Mucosa of stomach (tissue), 1 donor: Measurements from ENCODE around the gene EGLN1.
"Not testable (repeated sequence)": the region's sequence is repeated elsewhere in the genome, so short reads cannot be mapped to it uniquely, and the experiment has no call there.

Experiments
- H3K27me3 ChIP-seq: one replicate; pipeline ENCODE4 v1.7.0; 2013; ENCODE audit warnings: mild to moderate bottlenecking, low read length; ENCODE audit not compliant: control insufficient read depth, insufficient read depth
- H3K36me3 ChIP-seq: one replicate; pipeline ENCODE4 v1.7.0; 2013; ENCODE audit warnings: low read length; ENCODE audit not compliant: control insufficient read depth, insufficient read depth
- H3K4me1 ChIP-seq: one replicate; pipeline ENCODE4 v1.7.0; 2013; ENCODE audit warnings: mild to moderate bottlenecking, low read length; ENCODE audit not compliant: control insufficient read depth, insufficient read depth
- H3K4me3 ChIP-seq: one replicate; pipeline ENCODE4 v1.7.0; 2013; ENCODE audit warnings: low read length
- H3K9ac ChIP-seq: one replicate; pipeline ENCODE4 v1.7.0; 2013; ENCODE audit warnings: mild to moderate bottlenecking, low read length, moderate library complexity
- H3K9me3 ChIP-seq: one replicate; pipeline ENCODE4 v1.7.0; 2013; ENCODE audit warnings: mild to moderate bottlenecking, low read length, moderate library complexity; ENCODE audit not compliant: control insufficient read depth
- donor health status: Pancreatic carcinoma.

Gene EGLN1

DNA sequence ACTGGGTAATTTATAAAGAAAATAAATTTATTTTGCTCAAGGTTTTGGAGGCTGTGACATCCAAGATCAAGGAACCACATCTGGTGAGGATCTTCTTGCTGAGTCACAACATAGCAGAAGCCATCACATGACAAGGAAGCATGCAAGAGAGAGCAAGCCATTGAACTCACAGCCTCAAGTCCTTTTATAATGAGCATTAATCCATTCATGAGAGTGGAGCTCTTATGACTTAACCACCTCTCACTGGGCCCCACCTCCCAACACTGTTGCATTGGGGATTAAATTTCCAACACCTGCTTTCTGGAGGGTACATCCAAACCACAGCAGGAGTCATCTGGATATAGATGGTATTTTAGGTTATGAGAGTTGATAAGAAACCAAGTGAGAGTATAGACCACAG lies 20.6 kb upstream of the EGLN1 start:
- peaks cover 8% of the 10 kb centered on the region for H3K27me3 ChIP-seq
- H3K4me3 ChIP-seq, result no peak overlapping the region
- H3K9ac ChIP-seq, result no peak overlapping the region
- H3K4me1 ChIP-seq, result no peaks in the 10 kb centered on the region
- no peaks in the 10 kb centered on the region for H3K36me3 ChIP-seq
- no peaks in the 10 kb centered on the region for H3K9me3 ChIP-seq

DNA sequence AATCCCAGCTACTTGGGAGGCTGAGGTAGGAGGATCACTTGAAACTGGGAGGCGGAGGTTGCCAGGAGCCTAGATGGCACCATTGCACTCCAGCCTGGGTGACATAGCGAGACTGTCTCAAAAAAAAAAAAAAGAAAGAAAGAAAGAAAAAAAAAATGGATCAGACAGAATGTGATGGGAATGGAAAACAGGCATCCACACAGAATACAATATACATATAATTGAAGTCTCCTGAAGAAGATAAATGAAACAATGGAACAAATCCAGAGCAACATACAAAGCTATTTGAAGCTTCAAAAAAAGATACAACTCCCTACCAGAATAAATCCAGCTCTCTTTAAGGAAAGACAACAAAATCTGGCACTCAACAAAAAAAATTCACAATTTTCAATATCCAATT lies 10.9 kb upstream of the EGLN1 start:
- H3K36me3 ChIP-seq, result no peaks in the 10 kb centered on the region
- H3K27me3 ChIP-seq, result no peaks in the 10 kb centered on the region
- H3K4me1 ChIP-seq, result no peaks in the 10 kb centered on the region
- H3K4me3 ChIP-seq, result no peak overlapping the region
- no peak overlapping the region for H3K9ac ChIP-seq
- no peaks in the 10 kb centered on the region for H3K9me3 ChIP-seq

DNA sequence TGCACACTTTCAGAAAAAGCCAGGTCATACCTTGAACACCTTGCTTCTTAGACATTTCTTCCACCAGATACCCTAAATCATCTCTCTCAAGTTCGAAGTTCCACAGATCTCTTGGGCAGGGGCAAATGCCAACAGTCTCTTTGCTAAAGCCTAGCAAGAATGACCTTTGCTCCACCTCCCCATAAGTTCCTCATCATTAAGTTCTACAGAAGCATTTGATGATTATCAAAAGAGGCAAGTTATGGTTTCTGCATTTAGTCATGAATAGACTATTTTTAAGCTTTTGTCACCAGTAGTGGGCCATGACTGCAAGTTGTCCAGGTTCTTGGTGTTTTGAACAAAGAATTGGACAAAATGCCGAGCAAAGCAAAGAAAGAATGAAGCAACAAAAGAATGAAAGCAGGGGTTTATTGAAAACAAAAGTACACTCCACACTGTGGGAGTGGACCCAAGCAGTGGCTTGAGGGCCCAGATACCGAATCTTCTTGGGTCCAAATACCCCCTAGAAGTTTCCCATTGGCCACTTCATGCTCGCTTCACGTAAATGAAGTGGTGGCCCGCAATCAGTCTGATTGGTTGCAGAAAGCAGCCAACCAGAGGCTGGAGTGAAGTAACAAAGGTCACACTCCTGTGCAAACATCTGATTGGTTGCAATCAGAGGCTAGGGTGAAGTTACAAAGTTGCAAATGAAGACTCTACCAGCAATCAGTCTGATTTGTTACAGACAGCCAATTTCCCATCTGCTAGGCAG lies 9.8 kb upstream of the EGLN1 start:
- Histone ChIP-seq H3K27me3 (no peaks in the 10 kb centered on the region), H3K9me3 (no peaks in the 10 kb centered on the region), H3K4me3 (no peak overlapping the region), H3K36me3 (no peaks in the 10 kb centered on the region), H3K9ac (no peak overlapping the region), H3K4me1 (no peaks in the 10 kb centered on the region)

DNA sequence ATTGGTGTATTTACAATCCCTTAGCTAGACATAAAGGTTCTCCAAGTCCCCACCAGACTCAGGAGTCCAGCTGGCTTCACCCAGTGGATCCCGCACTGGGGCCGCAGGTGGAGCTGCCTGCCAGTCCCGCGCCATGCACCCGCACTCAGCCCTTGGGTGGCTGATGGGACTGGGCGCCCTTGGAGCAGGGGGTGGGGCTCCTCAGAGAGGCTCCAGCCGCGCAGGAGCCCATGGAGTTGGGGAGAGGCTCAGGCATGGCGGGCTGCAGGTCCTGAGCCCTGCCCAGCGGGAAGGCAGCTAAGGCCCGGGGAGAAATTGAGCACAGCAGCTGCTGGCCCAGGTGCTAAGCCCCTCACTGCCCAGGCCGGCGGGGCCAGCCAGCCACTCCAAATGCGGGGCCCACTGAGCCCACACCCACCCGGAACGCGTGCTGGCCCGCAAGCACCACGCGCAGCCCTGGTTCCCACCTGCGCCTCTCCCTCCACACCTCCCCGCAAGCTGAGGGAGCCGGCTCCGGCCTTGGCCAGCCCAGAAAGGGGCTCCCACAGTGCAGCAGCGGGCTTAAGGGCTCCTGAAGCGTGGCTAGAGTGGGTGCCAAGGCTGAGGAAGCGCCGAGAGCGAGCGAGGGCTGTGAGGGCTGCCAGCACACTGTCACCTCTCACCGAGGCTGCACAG lies 8.7 kb upstream of the EGLN1 start:
- not testable (repeated sequence) for H3K36me3 ChIP-seq, H3K9me3 ChIP-seq, H3K27me3 ChIP-seq, H3K4me3 ChIP-seq, H3K4me1 ChIP-seq, H3K9ac ChIP-seq

DNA sequence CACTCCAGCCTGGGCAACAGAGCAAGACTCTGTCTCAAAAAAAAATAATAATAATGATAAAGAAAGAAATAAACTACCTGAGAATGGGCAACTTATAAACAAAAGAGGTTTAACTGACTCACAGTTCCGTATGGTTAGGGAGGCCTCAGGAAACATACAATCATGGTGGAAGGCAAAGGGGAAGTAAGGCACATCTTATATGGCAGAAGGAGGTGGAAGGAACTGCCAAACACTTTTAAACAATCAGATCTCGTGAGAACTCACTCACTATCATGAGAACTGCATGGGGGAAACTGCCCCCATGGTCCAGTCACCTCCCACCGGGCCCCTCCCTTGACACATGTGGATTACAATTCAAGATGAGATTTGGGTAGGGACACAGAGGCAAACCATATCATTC lies 6.3 kb upstream of the EGLN1 start:
- Histone ChIP-seq H3K4me3 (no peak overlapping the region), H3K9me3 (no peaks in the 10 kb centered on the region), H3K9ac (no peak overlapping the region), H3K4me1 (no peaks in the 10 kb centered on the region), H3K27me3 (no peaks in the 10 kb centered on the region), H3K36me3 (no peaks in the 10 kb centered on the region)

DNA sequence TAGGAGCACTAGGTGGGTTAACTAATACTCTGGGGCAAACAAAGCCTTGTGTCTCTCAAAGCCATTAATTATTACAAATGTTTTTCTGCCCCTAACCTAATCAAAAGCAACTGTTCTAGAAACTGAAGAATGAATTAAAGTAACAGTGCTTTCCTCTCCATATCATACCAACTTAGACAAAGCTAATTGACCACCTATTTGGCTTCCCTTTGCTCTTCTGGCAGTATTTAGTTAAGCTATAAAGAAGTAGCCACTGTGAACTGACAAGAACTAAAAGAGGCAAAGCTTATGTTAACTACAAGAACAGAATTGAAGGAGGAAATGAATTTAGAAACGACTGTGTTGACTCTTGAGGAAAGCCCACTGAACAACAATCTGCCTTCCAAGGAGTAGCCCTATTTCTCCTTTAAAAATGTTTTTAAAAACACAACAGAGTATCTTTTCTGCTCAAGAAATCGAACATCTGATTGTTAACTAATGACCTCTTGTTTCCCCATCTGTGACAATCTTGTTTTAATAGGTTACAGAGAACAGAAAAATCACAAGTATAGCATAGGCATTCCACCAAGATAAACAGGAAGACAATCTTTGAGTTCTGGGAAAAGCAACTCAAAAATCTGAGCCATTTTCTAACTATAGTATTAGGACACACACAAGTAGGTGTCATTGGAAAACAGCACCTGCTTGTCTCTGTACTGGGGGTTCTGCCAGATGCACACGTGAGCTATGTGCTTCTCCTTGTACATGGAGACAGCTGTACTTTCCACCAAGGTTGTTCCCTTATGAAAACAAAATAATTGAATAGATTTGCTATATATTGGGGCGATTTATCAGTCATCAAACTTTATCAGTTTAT lies 3.1 kb upstream of the EGLN1 start:
- no peak overlapping the region for H3K9ac ChIP-seq
- no peaks in the 10 kb centered on the region for H3K9me3 ChIP-seq
- no peaks in the 10 kb centered on the region for H3K27me3 ChIP-seq
- no peaks in the 10 kb centered on the region for H3K36me3 ChIP-seq
- no peaks in the 10 kb centered on the region for H3K4me1 ChIP-seq
- no peak overlapping the region for H3K4me3 ChIP-seq

DNA sequence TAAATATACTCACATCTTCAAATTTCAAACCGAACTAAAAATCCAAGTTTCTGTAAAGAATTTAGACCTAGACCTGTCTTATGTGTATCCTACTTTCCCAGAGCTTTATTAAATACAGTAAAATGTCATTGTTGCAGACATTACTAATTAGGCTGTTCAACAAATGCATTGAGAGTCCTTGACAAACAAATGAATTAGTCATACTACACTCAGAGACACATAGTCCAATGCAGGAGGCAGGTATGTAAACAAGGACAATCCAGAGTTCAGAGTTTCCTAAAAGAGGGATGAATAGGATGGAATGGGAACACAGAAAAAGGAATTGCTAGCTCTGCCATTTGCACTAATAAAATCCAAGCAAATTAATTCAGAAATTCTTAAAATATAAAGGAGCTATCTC lies 1.6 kb upstream of the EGLN1 start:
- Histone ChIP-seq H3K9me3 (no peaks in the 10 kb centered on the region), H3K27me3 (no peaks in the 10 kb centered on the region), H3K9ac (no peak overlapping the region), H3K4me1 (peaks cover under 1% of the 10 kb centered on the region), H3K36me3 (no peaks in the 10 kb centered on the region), H3K4me3 (no peak overlapping the region)

DNA sequence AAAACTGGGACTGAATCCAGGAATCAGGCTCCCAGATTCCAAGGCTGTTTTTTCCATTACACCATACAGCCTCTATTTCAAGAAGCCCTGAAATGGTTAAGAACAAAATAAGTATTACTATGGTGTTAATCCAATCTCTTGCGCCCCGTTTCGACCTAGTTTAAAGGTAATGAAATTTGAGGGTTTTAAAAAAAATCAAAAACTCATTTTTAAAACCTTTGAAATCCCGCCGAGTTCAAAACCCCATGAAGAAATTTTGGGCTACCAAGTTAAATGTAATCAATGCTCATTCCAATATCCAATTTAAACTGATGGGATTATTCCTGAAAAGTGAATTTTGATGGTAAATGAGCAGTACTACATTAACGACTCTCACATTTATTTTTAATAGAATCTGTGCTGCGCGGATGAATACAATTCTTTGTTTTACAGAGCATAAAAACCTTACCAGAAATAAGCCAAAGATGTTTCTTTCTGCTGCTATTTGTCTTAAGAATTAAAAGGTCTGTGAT lies 767 bp upstream of the EGLN1 start:
- Histone ChIP-seq H3K27me3 (no peaks in the 10 kb centered on the region), H3K4me3 (peak overlapping the region; percentile 44), H3K9ac (peak overlapping the region; percentile 84), H3K4me1 (peaks cover 8% of the 10 kb centered on the region), H3K9me3 (no peaks in the 10 kb centered on the region), H3K36me3 (no peaks in the 10 kb centered on the region)

DNA sequence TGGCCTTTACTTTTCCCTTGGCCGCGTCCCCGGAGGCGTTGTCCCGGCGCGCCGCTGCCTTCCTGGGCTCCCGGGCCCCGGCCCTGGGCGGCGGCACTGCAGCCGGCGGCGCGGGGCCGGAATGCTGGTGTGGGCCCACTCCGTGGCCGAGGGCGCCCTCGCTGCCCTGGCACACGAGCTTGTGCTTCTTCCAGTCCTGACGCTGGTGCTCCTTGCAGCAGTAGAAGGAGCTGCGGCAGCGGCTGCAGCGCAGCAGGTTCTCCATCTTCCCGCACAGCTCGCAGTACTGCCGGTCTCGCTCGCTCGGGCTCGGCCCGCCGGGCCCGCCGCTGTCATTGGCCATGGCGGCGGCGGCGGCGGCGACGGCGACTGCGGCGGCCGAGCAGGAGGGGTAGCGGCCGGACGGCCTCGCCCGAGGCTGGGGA lies 529 bp downstream of the EGLN1 start:
- Histone ChIP-seq H3K27me3 (no peaks in the 10 kb centered on the region), H3K36me3 (no peaks in the 10 kb centered on the region), H3K9ac (peak overlapping the region; percentile 55), H3K9me3 (no peaks in the 10 kb centered on the region), H3K4me1 (peaks cover 16% of the 10 kb centered on the region), H3K4me3 (no peak overlapping the region)

DNA sequence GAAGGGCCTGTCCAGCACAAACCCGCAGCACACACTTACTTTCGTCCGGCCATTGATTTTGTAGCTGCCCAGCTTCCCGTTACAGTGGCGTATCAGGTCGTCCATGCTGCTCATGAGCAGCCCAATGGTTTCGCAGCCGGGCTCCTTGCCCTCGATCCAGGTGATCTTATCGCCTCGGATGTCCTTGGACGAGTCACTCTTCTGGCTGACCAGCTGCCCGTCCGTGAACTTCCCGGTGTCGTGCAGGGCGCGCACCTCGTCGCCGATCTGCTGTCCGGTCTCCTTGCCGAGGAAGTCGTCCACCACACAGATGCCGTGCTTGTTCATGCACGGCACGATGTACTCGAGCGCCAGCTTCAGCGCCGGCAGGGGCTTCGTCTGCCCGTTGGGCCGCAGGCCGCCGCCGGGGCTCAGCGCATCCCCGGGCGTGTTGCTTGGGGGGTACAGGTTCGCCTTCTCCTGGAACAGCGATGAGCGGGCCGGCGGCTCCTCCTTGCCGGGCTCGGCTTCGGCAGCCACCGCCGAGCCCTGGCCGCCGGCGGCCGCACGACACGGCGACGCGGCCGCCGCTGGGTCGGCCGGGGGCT lies 1.0 kb downstream of the EGLN1 start:
- Histone ChIP-seq H3K9ac (peak overlapping the region; percentile 55), H3K4me3 (peak overlapping the region; percentile 34), H3K36me3 (no peaks in the 10 kb centered on the region), H3K4me1 (peaks cover 16% of the 10 kb centered on the region), H3K27me3 (no peaks in the 10 kb centered on the region), H3K9me3 (no peaks in the 10 kb centered on the region)

DNA sequence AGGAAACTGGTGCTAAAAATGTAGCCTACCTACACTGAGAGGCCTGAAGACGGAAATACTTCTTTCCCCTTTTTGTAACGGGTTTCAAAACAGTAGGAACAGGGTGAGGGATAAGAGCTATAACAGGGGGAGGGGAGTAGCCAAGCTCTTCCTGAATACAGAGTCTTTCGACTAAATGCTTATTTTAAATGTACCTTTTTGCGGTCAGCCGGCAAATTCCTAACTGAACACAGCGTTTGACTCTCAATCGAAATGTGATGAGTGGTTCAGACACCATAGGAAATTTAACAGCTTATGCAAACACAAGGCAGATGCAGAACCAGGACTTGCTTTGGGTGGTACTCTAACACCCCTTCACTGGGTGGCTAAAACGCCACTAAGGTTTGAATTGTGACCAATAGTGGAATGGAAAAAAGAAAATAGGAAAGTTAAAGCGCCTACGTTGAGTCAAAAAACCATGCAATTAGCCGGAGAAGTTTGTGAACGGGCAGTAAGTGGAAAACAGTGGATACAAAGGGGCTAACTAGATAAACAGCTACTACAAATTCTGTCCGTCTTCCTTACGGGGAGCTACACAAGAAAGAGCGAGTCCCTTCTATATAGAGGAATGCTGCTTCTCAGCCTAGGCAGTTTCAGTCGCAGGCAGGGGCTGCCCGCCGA lies 1.7 kb downstream of the EGLN1 start:
- Histone ChIP-seq H3K4me1 (peaks cover 16% of the 10 kb centered on the region), H3K4me3 (peak overlapping the region; percentile 34), H3K36me3 (no peaks in the 10 kb centered on the region), H3K9ac (peak overlapping the region; percentile 55), H3K9me3 (no peaks in the 10 kb centered on the region), H3K27me3 (no peaks in the 10 kb centered on the region)
